GM13977 (cell line): ENCODE results near the gene ZSCAN5C.

Experiments used
- DNase-seq: peaks from one replicate; pipeline ENCODE4 v3.0.0; 2012; ENCODE audit warnings: low spot score
- in situ Hi-C: fragments of 300-500 bp; cut with MboI; formaldehyde crosslinking; loops from one replicate; pipeline ENCODE4 v1.12.0; 2022; ENCODE audit warnings: low sequenced_read_pairs, low pct_unique_long_range_greater_than_20kb, mixed read lengths, inconsistent platforms; ENCODE audit not compliant: unreplicated experiment
- TF ChIP-seq, protein P1 (sequence below): IDR thresholded peaks from 2 replicates; pipeline ENCODE4 v1.5.1; 2012; ENCODE audit warnings: mild to moderate bottlenecking, control low read depth; ENCODE audit not compliant: insufficient read depth; ENCODE audit errors: extremely low read depth, missing control alignments

Gene ZSCAN5C

GRCh38 chr19:56201973-56202372 is at the start of gene ZSCAN5C:
Gene ZSCAN5C (plus strand): TSS chr19:56202273. CDS start chr19:56205914, 3,641 bp downstream.
- no peak for DNase-seq
- in situ Hi-C loops, result no loop called here
- TF ChIP-seq, protein P1, sequence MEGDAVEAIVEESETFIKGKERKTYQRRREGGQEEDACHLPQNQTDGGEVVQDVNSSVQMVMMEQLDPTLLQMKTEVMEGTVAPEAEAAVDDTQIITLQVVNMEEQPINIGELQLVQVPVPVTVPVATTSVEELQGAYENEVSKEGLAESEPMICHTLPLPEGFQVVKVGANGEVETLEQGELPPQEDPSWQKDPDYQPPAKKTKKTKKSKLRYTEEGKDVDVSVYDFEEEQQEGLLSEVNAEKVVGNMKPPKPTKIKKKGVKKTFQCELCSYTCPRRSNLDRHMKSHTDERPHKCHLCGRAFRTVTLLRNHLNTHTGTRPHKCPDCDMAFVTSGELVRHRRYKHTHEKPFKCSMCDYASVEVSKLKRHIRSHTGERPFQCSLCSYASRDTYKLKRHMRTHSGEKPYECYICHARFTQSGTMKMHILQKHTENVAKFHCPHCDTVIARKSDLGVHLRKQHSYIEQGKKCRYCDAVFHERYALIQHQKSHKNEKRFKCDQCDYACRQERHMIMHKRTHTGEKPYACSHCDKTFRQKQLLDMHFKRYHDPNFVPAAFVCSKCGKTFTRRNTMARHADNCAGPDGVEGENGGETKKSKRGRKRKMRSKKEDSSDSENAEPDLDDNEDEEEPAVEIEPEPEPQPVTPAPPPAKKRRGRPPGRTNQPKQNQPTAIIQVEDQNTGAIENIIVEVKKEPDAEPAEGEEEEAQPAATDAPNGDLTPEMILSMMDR, result no peak

DNA sequence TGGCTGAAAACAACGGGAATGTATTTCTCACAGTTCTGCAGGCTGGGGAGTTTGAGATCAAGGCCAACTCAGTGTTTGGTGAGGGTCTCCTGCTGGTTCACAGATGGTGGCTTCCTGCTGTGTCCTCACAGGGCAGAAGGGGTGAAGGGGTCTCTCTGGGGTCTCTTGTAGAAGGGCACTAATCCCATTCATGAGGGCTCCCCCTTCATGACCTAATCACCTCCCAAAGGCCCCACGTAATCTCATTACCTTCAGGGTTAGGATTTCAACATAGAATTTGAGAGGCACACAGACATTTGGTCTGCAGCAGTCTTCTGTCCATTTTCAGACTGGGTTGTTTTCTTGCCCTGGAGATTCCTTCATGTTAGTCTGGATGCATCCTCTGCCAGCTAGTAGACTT is 49.4 kb upstream of the ZSCAN5C start:
- DNase-seq, result no peak
- in situ Hi-C loops, result no loop called here

GRCh38 chr19:56153507-56153906 is 48.6 kb upstream of the ZSCAN5C start:
- DNase-seq, result no peak
- in situ Hi-C loops, result no loop called here
- TF ChIP-seq, protein P1, result no peak

More for the DNA sequence above, 49.4 kb upstream of the ZSCAN5C start:
- TF ChIP-seq, protein P1, result no peak

DNA sequence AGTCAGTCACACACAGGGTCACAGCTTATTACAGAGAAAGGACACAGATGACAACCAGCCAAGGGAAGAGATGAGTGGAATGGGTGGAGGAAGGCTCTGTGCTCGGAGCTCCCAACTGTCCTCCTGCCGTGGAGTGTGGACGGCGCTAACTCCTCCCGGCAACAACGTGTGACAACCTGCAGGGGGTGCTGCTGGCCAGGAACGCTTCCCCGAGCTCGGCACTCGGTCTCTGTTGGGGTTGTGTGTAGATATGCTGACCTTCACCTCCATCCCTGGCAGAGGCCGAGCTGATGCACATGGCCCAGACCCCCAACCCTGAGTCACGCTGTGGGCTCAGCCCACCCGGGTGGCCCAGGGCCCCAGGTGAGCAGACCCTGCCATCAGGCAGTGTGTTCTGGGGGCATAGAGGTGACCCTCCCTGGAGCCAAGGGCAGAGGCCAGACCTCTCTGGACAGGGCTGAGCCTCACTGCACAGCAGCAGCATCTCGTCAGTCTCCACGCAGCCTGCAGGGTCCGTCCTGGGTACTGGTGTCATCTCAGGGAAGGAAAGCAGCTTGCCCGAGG is 46.9 kb upstream of the ZSCAN5C start:
- in situ Hi-C loops, result no loop called here
- no peak for DNase-seq
- TF ChIP-seq, protein P1, result peak; percentile 31

DNA sequence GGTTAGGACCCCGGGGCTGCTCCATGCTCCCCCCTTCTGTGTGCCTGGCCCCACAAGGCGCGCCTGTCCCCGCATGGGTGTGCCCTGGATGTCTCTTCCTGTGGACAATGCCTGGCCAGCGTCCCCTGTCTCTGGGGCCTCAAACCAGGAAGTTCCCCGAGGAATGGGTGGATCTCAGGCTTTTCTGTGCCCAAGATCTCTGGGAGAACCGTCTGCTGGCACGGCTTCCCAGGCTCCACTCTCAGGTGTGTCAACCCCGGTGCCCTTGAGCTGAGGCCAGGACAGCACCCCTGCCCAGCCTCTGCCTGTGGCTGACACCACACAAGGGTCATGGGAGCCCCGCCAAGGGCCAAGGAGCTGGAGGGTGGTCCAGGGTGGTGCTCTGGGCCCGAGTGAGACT is 45.3 kb upstream of the ZSCAN5C start:
- no peak for DNase-seq
- in situ Hi-C loops, result no loop called here
- TF ChIP-seq, protein P1, result no peak

- TF ChIP-seq, protein P1, result no peak
- DNase-seq, result no peak
- in situ Hi-C loops, result no loop called here
Observed at GRCh38 chr19:56158170-56158757, 43.8 kb upstream of the ZSCAN5C start.

GRCh38 chr19:56159009-56159559 is 43.0 kb upstream of the ZSCAN5C start:
- TF ChIP-seq, protein P1, result no peak
- no peak for DNase-seq
- in situ Hi-C loops, result no loop called here
